Measurements from ENCODE around the gene DDX17.

DDX17 gene

GRCh38 chr22:38464992-38465672, 41.0 kb downstream of the DDX17 start:
- DNase-seq: no peak

- no peak for DNase-seq
Observed at GRCh38 chr22:38462960-38463784, 42.9 kb downstream of the DDX17 start.

GRCh38 chr22:38461414-38462081, 44.6 kb downstream of the DDX17 start:
- peak; percentile 81 for DNase-seq

GRCh38 chr22:38461057-38461413, 45.1 kb downstream of the DDX17 start:
- no peak for DNase-seq

GRCh38 chr22:38460426-38460840, 45.7 kb downstream of the DDX17 start:
- DNase-seq: no peak

- no peak for DNase-seq
Observed at GRCh38 chr22:38456841-38457699, 49.0 kb downstream of the DDX17 start.

- DNase-seq: no peak
Observed at GRCh38 chr22:38456272-38456835, 49.8 kb downstream of the DDX17 start.

- peak; percentile 35 for DNase-seq
Observed at GRCh38 chr22:38455530-38456271, 50.4 kb downstream of the DDX17 start.

- DNase-seq: no peak
Observed at GRCh38 chr22:38455076-38455529, 51.0 kb downstream of the DDX17 start, which contains the start of gene KCNJ4. Gene KCNJ4, minus strand, starts transcription at chr22:38455199. Its CDS starts 27,067 bp downstream, at chr22:38428132.

- peak; percentile 18 for DNase-seq
Observed at GRCh38 chr22:38454353-38455075, 51.6 kb downstream of the DDX17 start.

GRCh38 chr22:38453996-38454352, 52.1 kb downstream of the DDX17 start:
- no peak for DNase-seq

GRCh38 chr22:38453066-38453672, 52.9 kb downstream of the DDX17 start:
- DNase-seq: no peak

- DNase-seq: no peak
Observed at GRCh38 chr22:38452373-38453065, 53.6 kb downstream of the DDX17 start.

GRCh38 chr22:38451864-38452263, 54.2 kb downstream of the DDX17 start:
- DNase-seq: no peak

- no peak for DNase-seq
Observed at GRCh38 chr22:38451404-38451803, 54.7 kb downstream of the DDX17 start.

- no peak for DNase-seq
Observed at GRCh38 chr22:38450234-38450797, 55.8 kb downstream of the DDX17 start.

- no peak for DNase-seq
Observed at GRCh38 chr22:38449776-38450175, 56.3 kb downstream of the DDX17 start.

- DNase-seq: no peak
Observed at GRCh38 chr22:38448945-38449745, 57.0 kb downstream of the DDX17 start.
